Small intestine (tissue), 7 donors: ENCODE data around the gene SEM1. TPM values are rescaled to one million over a fixed set of nuclear protein-coding genes. Genes with fewer than 3 reads are reported as not detected.
A peak's percentile ranks its signal among the peaks of the same experiment; 100 is the strongest.

Experiments
- DNase-seq, 2 donors: peaks; one replicate each; pipeline versions ENCODE4 v3.0.0 to v3.0.0-alpha.2; 2013
- FAIRE-seq: peaks from 2 replicates; lab custom pipeline; 2012; peaks lifted over from hg19 to GRCh38; lab: Jason Lieb, UNC
- H3K27ac ChIP-seq, 3 donors: one replicate each; pipeline ENCODE4 v1.5.1; 2013; ENCODE audit warnings: low read length in 2 of 3, mild to moderate bottlenecking in 2 of 3, control low read depth in 1 of 3, inconsistent platforms in 1 of 3, low read depth in 1 of 3, moderate library complexity in 1 of 3
- H3K27me3 ChIP-seq, 3 donors: one replicate each; pipeline ENCODE4 v1.6.1; 2013; ENCODE audit warnings: low read length in 3 of 3, inconsistent platforms in 1 of 3; ENCODE audit not compliant: control insufficient read depth in 3 of 3, insufficient read depth in 3 of 3
- H3K36me3 ChIP-seq, 3 donors: one replicate each; pipeline ENCODE4 v1.6.1; 2013; ENCODE audit warnings: low read length in 3 of 3, inconsistent platforms in 1 of 3, low read depth in 1 of 3, mild to moderate bottlenecking in 1 of 3, moderate library complexity in 1 of 3; ENCODE audit not compliant: control insufficient read depth in 3 of 3, insufficient read depth in 2 of 3
- H3K4me1 ChIP-seq, 3 donors: one replicate each; pipeline ENCODE4 v1.6.1; 2013; ENCODE audit warnings: low read length in 2 of 3, inconsistent platforms in 1 of 3, low read depth in 1 of 3, mild to moderate bottlenecking in 1 of 3, moderate library complexity in 1 of 3; ENCODE audit not compliant: control insufficient read depth in 3 of 3, insufficient read depth in 2 of 3
- H3K4me3 ChIP-seq, 3 donors: one replicate each; pipeline ENCODE4 v1.5.1; 2013; ENCODE audit warnings: low read length in 3 of 3, control low read depth in 1 of 3, inconsistent platforms in 1 of 3, low read depth in 1 of 3, mild to moderate bottlenecking in 1 of 3, moderate library complexity in 1 of 3
- H3K9me3 ChIP-seq, 2 donors: one replicate each; pipeline ENCODE4 v1.6.1; 2013; ENCODE audit warnings: low read depth in 1 of 2, low read length in 1 of 2; ENCODE audit not compliant: control insufficient read depth in 2 of 2, insufficient read depth in 1 of 2
- WGBS, 3 donors: extraction: QIAGEN DNeasy Blood & Tissue Kit; methylation state at CpG; one replicate each; pipeline ENCODE4 v1.1.7; 2013; 5-methylcytosine and 5-hydroxymethylcytosine counted together
- polyA plus RNA-seq, 4 donors: library from polyadenylated mRNA; stranded (reverse) in 3 of 4; unstranded in 1 of 4; fragments of 200-250 nt in 3 of 4; fragments of 120-200 nt in 1 of 4; gene quantifications; one replicate each; pipeline versions ENCODE4 v1.2.1 to v1.2.3, GENCODE V29; 2013
- donor health status: healthy with polysubstance abuse.
- donor health status: control.
- donor health status: control.
- donor health status: Bipolar disorder and iron deficiency.
- donor health status: healthy.

The SEM1 gene
- polyA plus RNA-seq, 4 donors: 84.6 to 174 (median 100) TPM

- H3K4me3 ChIP-seq: no peak overlapping the region
- no peak for FAIRE-seq
- H3K4me1 ChIP-seq: no peaks in the 10 kb centered on the region
- H3K36me3 ChIP-seq: no peaks in the 10 kb centered on the region
- H3K27me3 ChIP-seq: no peaks in the 10 kb centered on the region
- DNase-seq: peak in 1 of 2 donors; percentile 8
- peaks cover 0 to 3% of the 10 kb centered on the region in 2 donors for H3K9me3 ChIP-seq
- 68 to 87% (median 71%) methylated on average over 3 of the region's 3 CpGs for WGBS, 3 donors
- no peak overlapping the region for H3K27ac ChIP-seq
Measured at GRCh38 chr7:96685353-96685752, 24.3 kb downstream of the SEM1 start.

- peaks cover 0 to 3% of the 10 kb centered on the region in 2 donors for H3K9me3 ChIP-seq
- DNase-seq (no peak), FAIRE-seq (no peak)
- H3K36me3 ChIP-seq: no peaks in the 10 kb centered on the region
- H3K4me3 ChIP-seq: no peak overlapping the region
- 87 to 91% (median 89%) methylated on average over 4 of the region's 4 CpGs for WGBS, 3 donors
- H3K27me3 ChIP-seq: no peaks in the 10 kb centered on the region
- H3K27ac ChIP-seq: no peak overlapping the region
- no peaks in the 10 kb centered on the region for H3K4me1 ChIP-seq
Measured at GRCh38 chr7:96679886-96680285, 29.8 kb downstream of the SEM1 start.

- DNase-seq: no peak
- no peaks in the 10 kb centered on the region for H3K4me1 ChIP-seq
- no peaks in the 10 kb centered on the region for H3K9me3 ChIP-seq
- no peak overlapping the region for H3K27ac ChIP-seq
- peaks cover 0 to 2% (median 0%) of the 10 kb centered on the region in 3 donors for H3K36me3 ChIP-seq
- 88 to 98% (median 93%) methylated on average over 5 of the region's 5 CpGs for WGBS, 3 donors
- no peak for FAIRE-seq
- no peaks in the 10 kb centered on the region for H3K27me3 ChIP-seq
- no peak overlapping the region for H3K4me3 ChIP-seq
Measured at GRCh38 chr7:96676919-96677318, 32.7 kb downstream of the SEM1 start.

- Histone ChIP-seq H3K9me3 (no peaks in the 10 kb centered on the region), H3K27ac (no peak overlapping the region), H3K36me3 (peaks cover 0 to 2% (median 0%) of the 10 kb centered on the region in 3 donors), H3K4me1 (no peaks in the 10 kb centered on the region), H3K4me3 (no peak overlapping the region), H3K27me3 (no peaks in the 10 kb centered on the region)
- FAIRE-seq (no peak), DNase-seq (no peak)
- WGBS, 3 donors: 89 to 92% (median 91%) methylated on average over 1 of the region's 1 CpG
Measured at GRCh38 chr7:96675548-96675947, 34.1 kb downstream of the SEM1 start.

GRCh38 chr7:96674565-96674964, 35.1 kb downstream of the SEM1 start:
- no peak overlapping the region for H3K4me3 ChIP-seq
- DNase-seq (no peak), FAIRE-seq (no peak)
- no peaks in the 10 kb centered on the region for H3K4me1 ChIP-seq
- H3K36me3 ChIP-seq: peaks cover 0 to 2% (median 0%) of the 10 kb centered on the region in 3 donors
- no peaks in the 10 kb centered on the region for H3K9me3 ChIP-seq
- H3K27me3 ChIP-seq: no peaks in the 10 kb centered on the region
- H3K27ac ChIP-seq: no peak overlapping the region
- WGBS, 3 donors: 90 to 97% (median 94%) methylated on average over 4 of the region's 4 CpGs

- H3K9me3 ChIP-seq: no peaks in the 10 kb centered on the region
- no peaks in the 10 kb centered on the region for H3K27me3 ChIP-seq
- WGBS, 3 donors: 93 to 97% (median 96%) methylated on average over 3 of the region's 3 CpGs
- H3K36me3 ChIP-seq: peaks cover 0 to 2% (median 0%) of the 10 kb centered on the region in 3 donors
- H3K27ac ChIP-seq: no peak overlapping the region
- H3K4me1 ChIP-seq: no peaks in the 10 kb centered on the region
- DNase-seq: no peak
- FAIRE-seq: no peak
- H3K4me3 ChIP-seq: no peak overlapping the region
Measured at GRCh38 chr7:96671854-96672253, 37.8 kb downstream of the SEM1 start.

GRCh38 chr7:96670338-96671289, 39.0 kb downstream of the SEM1 start:
- no peak for FAIRE-seq
- no peak overlapping the region for H3K27ac ChIP-seq
- 77 to 93% (median 89%) methylated on average over 3 of the region's 3 CpGs for WGBS, 3 donors

GRCh38 chr7:96669812-96670211, 39.8 kb downstream of the SEM1 start:
- no peak for FAIRE-seq
- no peak for DNase-seq
- no peaks in the 10 kb centered on the region for H3K27me3 ChIP-seq
- H3K4me3 ChIP-seq: no peak overlapping the region
- H3K36me3 ChIP-seq: peaks cover 0 to 2% (median 0%) of the 10 kb centered on the region in 3 donors
- H3K27ac ChIP-seq: no peak overlapping the region
- no peaks in the 10 kb centered on the region for H3K9me3 ChIP-seq
- no peaks in the 10 kb centered on the region for H3K4me1 ChIP-seq

More at GRCh38 chr7:96670338-96671289, 39.0 kb downstream of the SEM1 start:
- DNase-seq: no peak
- H3K9me3 ChIP-seq: no peaks in the 10 kb centered on the region
- H3K36me3 ChIP-seq: peaks cover 0 to 2% (median 0%) of the 10 kb centered on the region in 3 donors
- no peaks in the 10 kb centered on the region for H3K27me3 ChIP-seq
- no peaks in the 10 kb centered on the region for H3K4me1 ChIP-seq
- no peak overlapping the region for H3K4me3 ChIP-seq
